ENCODE measurements around the gene MAG.
A peak's percentile ranks its signal among the peaks of the same experiment; 100 is the strongest.

The MAG gene

GRCh38 chr19:35265126-35265899, 26.6 kb upstream of the MAG start:
- Histone ChIP-seq H3K79me2 (ENCODE audit: insufficient read depth, low read length) (peaks cover 24% of the 10 kb centered on the region), H3K4me1 (ENCODE audit: insufficient read depth, low read length, poor library complexity, severe bottlenecking) (peaks cover 23% of the 10 kb centered on the region), H3K4me3 (ENCODE audit: low read length, poor library complexity, severe bottlenecking) (no peak overlapping the region), H3K9me2 (replicated peaks; ENCODE audit: low read depth, low read length) (no peaks in the 10 kb centered on the region), H3F3A (ENCODE audit: low read depth) (no peaks in the 10 kb centered on the region), H3K36me3 (ENCODE audit: insufficient read depth, low read length) (peaks cover under 1% of the 10 kb centered on the region; the same call in 1 of the 2 replicates), H3K9me3 (ENCODE audit: insufficient read depth, low read depth, low read length) (no peaks in the 10 kb centered on the region), H3K27me3 (ENCODE audit: insufficient read depth, low read length, poor library complexity, severe bottlenecking) (no peaks in the 10 kb centered on the region), H4K20me1 (ENCODE audit: insufficient read depth, low read length, poor library complexity, severe bottlenecking) (peaks cover 21% of the 10 kb centered on the region), H3K9ac (ENCODE audit: low read depth, low read length, poor library complexity, severe bottlenecking) (no peak overlapping the region), H2AFZ (ENCODE audit: low read length) (no peak overlapping the region), H3K4me2 (ENCODE audit: low read depth, low read length, poor library complexity, severe bottlenecking) (no peak overlapping the region)
- TF ChIP-seq CTCF (conservative IDR thresholded peaks at IDR 0.05; ENCODE audit: low read length) (no peak), EZH2phosphoT487 (IDR thresholded peaks at IDR 0.05; ENCODE audit: borderline replicate concordance) (no peak)

GRCh38 chr19:35265900-35266519, 26.0 kb upstream of the MAG start:
- Histone ChIP-seq H3K4me3 (ENCODE audit: low read length, poor library complexity, severe bottlenecking) (peak overlapping the region; percentile 100), H3K4me2 (ENCODE audit: low read depth, low read length, poor library complexity, severe bottlenecking) (peak overlapping the region; percentile 91), H3F3A (ENCODE audit: low read depth) (no peaks in the 10 kb centered on the region), H3K79me2 (ENCODE audit: insufficient read depth, low read length) (peaks cover 31% of the 10 kb centered on the region), H4K20me1 (ENCODE audit: insufficient read depth, low read length, poor library complexity, severe bottlenecking) (peaks cover 22% of the 10 kb centered on the region), H3K4me1 (ENCODE audit: insufficient read depth, low read length, poor library complexity, severe bottlenecking) (peaks cover 24% of the 10 kb centered on the region), H3K9me3 (ENCODE audit: insufficient read depth, low read depth, low read length) (no peaks in the 10 kb centered on the region), H3K9me2 (replicated peaks; ENCODE audit: low read depth, low read length) (no peaks in the 10 kb centered on the region), H3K27me3 (ENCODE audit: insufficient read depth, low read length, poor library complexity, severe bottlenecking) (no peaks in the 10 kb centered on the region), H2AFZ (ENCODE audit: low read length) (no peak overlapping the region), H3K9ac (ENCODE audit: low read depth, low read length, poor library complexity, severe bottlenecking) (peak overlapping the region; percentile 96), H3K36me3 (ENCODE audit: insufficient read depth, low read length) (peaks cover 7% of the 10 kb centered on the region; the same call in 1 of the 2 replicates)
- TF ChIP-seq EZH2phosphoT487 (IDR thresholded peaks at IDR 0.05; ENCODE audit: borderline replicate concordance) = no peak

- Histone ChIP-seq H3K4me2 (ENCODE audit: low read depth, low read length, poor library complexity, severe bottlenecking) (peak overlapping the region; percentile 91), H3K27me3 (ENCODE audit: insufficient read depth, low read length, poor library complexity, severe bottlenecking) (no peaks in the 10 kb centered on the region), H3K9me3 (ENCODE audit: insufficient read depth, low read depth, low read length) (no peaks in the 10 kb centered on the region), H3K4me3 (ENCODE audit: low read length, poor library complexity, severe bottlenecking) (peak overlapping the region; percentile 100), H3K9ac (ENCODE audit: low read depth, low read length, poor library complexity, severe bottlenecking) (peak overlapping the region; percentile 96), H3K4me1 (ENCODE audit: insufficient read depth, low read length, poor library complexity, severe bottlenecking) (peaks cover 24% of the 10 kb centered on the region), H3K79me2 (ENCODE audit: insufficient read depth, low read length) (peaks cover 38% of the 10 kb centered on the region), H2AFZ (ENCODE audit: low read length) (peak overlapping the region; percentile 76; the same call in 1 of the 2 replicates), H3F3A (ENCODE audit: low read depth) (no peaks in the 10 kb centered on the region), H3K36me3 (ENCODE audit: insufficient read depth, low read length) (peaks cover 15% of the 10 kb centered on the region; the same call in 1 of the 2 replicates), H4K20me1 (ENCODE audit: insufficient read depth, low read length, poor library complexity, severe bottlenecking) (peaks cover 22% of the 10 kb centered on the region), H3K9me2 (replicated peaks; ENCODE audit: low read depth, low read length) (no peaks in the 10 kb centered on the region)
- TF ChIP-seq CTCF (conservative IDR thresholded peaks at IDR 0.05; ENCODE audit: low read length) (no peak), EZH2phosphoT487 (IDR thresholded peaks at IDR 0.05; ENCODE audit: borderline replicate concordance) (no peak)
Observed at GRCh38 chr19:35266520-35267352, 25.2 kb upstream of the MAG start.
